Measurements from ENCODE around the gene KRTAP1-1.
"Not testable (repeated sequence)": the region's sequence is repeated elsewhere in the genome, so short reads cannot be mapped to it uniquely, and the experiment has no call there.

Gene KRTAP1-1

GRCh38 chr17:41040783-41041571 is at the start of gene KRTAP1-1:
Gene KRTAP1-1 (minus strand): TSS chr17:41041450. CDS start chr17:41041397, 53 bp downstream.
- not testable (repeated sequence) for DNase-seq (ENCODE audit: extremely low read depth in 1 of 2, low read depth in 1 of 2)

DNA sequence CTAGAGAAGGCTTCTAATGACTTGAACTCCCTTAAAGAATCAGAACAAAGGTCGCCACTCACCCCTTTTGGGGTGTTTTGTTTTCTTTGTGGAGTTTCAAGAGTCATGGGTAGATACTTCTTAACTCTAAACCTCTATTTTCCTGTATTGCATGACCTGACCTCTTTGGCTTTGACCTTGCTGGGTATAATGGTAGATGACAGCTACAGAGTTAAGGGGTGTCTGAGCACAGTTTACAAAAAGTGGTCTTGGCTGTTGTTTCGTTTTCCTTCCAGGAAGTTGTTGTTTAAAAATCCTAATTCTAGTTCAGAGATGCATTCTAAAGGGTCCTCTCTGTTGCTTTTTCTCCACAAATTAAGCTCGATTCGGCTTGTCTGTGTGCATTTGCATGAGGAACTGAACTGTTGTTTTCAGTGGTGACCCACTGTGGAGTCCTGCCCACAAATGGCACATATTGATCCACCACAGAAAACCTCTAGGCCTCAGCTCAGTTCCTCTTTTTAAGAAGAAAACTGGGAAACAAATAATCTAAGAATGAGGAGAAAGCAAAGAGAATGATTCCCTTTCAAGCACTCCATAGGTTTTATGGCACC is 47.6 kb upstream of the KRTAP1-1 start:
- not testable (repeated sequence) for DNase-seq (ENCODE audit: extremely low read depth in 1 of 2, low read depth in 1 of 2)

GRCh38 chr17:41084100-41084856 is 43.0 kb upstream of the KRTAP1-1 start, which contains the start of gene KRTAP4-7:
Gene KRTAP4-7 (plus strand): TSS chr17:41084150. CDS start chr17:41084207, 57 bp downstream.
- DNase-seq (ENCODE audit: extremely low read depth in 1 of 2, low read depth in 1 of 2), result not testable (repeated sequence)

DNA sequence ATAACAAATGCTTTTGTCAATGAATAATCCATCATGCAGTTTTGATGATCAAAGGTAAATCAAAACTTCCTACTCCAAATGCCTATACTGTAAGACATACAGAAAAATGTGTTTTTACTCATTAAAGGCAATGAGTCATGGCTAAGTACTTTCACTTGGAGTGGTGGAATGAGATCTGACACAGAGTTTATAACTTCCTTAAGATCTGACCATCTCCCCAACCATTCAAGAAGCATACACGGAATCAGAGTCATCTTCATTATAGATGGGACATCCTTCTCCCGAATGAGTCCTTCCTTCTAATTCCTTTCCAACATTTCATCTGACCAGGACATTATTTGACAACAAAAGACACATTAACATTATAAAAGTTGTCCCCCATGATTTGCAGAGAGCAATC is 42.2 kb upstream of the KRTAP1-1 start:
- not testable (repeated sequence) for DNase-seq (ENCODE audit: extremely low read depth in 1 of 2, low read depth in 1 of 2)

DNA sequence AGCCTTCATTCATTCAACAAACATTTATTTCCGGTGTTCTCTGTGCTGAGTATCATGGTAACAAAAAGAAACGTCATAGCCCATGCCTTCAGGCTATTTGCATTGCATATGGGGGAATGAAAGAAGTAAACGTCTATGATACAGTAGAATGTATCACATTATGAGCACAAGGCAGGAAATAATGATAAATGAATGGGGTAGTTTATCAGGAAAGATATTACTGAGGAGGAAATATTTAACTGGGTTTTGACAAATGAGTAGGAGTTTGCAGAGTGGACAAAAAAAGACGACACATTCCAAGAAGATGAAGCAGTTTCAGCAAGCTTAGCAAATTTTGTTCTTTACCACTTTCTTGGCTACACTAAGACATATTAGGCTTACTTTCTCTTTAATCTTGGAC is 41.4 kb upstream of the KRTAP1-1 start:
- DNase-seq (ENCODE audit: extremely low read depth in 1 of 2, low read depth in 1 of 2), result no peak

GRCh38 chr17:41076788-41077187 is 35.5 kb upstream of the KRTAP1-1 start:
- no peak for DNase-seq (ENCODE audit: extremely low read depth in 1 of 2, low read depth in 1 of 2)

- no peak for DNase-seq (ENCODE audit: extremely low read depth in 1 of 2, low read depth in 1 of 2)
These were observed 32.4 kb upstream of the KRTAP1-1 start for GRCh38 chr17:41073676-41074075.

- DNase-seq (ENCODE audit: extremely low read depth in 1 of 2, low read depth in 1 of 2), result no peak
These were observed 30.5 kb upstream of the KRTAP1-1 start for GRCh38 chr17:41071606-41072360.

- DNase-seq (ENCODE audit: extremely low read depth in 1 of 2, low read depth in 1 of 2), result no peak
These were observed 27.8 kb upstream of the KRTAP1-1 start for GRCh38 chr17:41069031-41069430.

DNA sequence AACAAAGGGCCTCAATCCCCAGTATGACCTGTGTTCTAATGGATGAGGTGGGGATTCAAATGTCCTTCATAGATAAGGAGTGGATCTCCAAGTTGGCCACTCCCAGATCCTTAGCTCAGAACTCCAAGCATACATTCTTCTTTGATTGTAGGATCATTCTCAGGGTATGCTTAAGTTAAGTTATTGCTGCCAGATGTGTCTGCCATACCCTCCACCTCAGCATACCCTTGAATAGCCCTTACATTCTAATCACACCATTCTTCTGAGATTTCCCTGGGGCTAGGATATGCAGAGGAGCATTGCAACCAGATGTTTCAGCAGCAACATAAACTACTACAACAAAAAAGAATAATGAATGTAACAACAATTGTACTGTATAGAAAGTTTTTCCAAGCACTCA is 26.0 kb upstream of the KRTAP1-1 start:
- no peak for DNase-seq (ENCODE audit: extremely low read depth in 1 of 2, low read depth in 1 of 2)

DNA sequence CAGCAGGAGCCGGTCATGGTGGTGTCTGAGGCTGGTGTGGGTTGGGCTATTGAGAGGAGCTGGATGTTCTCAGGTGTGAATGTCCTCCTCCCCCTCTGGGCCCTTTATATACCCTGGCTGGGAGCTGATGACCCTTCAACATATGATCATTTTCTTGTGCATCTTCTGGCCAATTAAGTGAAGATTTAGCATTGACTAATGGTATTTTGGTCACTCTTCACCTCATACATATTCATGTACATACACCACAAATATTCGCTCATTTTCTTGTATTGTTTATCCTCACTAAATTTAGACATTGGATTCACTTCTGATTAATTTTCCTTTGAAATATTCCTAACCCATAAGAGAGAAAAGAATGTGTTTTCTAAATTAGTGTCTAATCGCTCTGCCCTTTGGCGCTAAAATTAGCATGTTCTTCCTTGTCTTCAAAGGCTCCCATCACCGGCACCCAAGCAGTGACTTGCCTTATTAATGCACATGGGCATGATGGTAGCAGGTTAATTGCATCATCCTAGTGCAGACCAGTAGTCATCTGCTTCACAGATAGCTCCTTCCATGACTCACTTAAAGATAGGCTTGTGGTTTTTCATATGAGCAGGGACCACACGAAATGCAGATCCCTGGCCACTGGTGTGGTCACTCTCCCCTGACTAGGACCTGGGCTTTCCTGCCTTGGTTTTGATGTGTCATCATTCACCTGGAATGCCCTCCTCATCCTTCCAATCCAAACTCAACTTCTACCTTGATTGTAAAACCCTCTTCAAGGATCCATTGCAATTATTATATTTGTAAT is 24.8 kb upstream of the KRTAP1-1 start, which contains the start of gene KRTAP2-4:
Gene KRTAP2-4, minus strand, starts transcription at position 51 of the 796 bp plus-strand sequence. Its CDS starts 34 bp downstream, at position 17.
- no peak for DNase-seq (ENCODE audit: extremely low read depth in 1 of 2, low read depth in 1 of 2)

DNA sequence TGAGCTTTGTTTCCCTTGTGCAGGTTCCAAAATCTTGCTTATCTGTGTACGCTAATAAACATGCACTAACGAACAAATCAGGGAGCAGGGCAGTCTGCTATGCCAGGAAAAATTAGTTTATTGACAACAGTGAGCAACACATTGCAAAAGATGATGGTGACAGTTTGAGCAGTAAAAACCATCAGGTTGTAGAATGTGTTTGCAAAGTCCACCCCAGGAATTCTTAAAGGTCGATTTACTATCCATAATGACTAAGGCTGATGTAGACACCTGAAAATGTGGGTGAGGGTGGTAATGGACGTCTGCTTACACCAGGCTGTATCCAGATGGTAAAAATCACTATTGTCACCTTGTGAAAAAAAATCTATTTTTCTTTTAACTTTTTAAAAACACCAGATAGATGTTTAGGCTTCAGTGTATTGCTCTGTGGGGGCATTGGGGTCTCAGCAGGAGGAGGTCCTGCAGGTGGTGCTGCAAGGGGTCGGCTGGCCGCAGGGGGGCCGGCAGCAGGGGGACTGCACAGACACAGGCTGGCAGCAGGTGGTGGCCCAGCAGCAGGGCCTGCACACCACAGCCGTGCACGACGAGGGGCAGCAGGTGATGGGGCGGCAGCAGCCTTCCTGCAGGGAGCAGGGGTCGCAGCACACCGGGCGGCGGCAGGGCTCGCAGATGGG is 23.9 kb upstream of the KRTAP1-1 start:
- not testable (repeated sequence) for DNase-seq (ENCODE audit: extremely low read depth in 1 of 2, low read depth in 1 of 2)

GRCh38 chr17:41064301-41064700 is 23.1 kb upstream of the KRTAP1-1 start:
- DNase-seq (ENCODE audit: extremely low read depth in 1 of 2, low read depth in 1 of 2), result no peak

DNA sequence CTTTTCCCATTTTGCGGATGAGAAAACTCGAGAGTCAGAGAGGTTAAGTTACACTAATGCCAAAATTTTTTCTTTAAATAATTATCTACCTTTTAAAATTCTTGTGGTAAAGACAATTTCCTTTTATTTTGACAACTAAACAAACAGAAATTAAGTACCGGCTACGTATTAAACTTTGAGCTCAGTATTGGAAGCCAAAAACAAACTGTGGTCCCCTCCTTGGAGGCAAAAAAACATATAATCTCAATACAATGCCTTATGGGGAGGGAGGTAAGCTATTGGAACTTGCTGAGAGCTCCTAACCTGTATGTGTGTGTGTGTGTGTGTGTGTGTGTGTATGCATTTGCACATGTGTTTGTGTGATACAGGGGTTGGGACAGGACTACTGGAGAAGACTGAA is 22.2 kb upstream of the KRTAP1-1 start:
- DNase-seq (ENCODE audit: extremely low read depth in 1 of 2, low read depth in 1 of 2), result no peak

DNA sequence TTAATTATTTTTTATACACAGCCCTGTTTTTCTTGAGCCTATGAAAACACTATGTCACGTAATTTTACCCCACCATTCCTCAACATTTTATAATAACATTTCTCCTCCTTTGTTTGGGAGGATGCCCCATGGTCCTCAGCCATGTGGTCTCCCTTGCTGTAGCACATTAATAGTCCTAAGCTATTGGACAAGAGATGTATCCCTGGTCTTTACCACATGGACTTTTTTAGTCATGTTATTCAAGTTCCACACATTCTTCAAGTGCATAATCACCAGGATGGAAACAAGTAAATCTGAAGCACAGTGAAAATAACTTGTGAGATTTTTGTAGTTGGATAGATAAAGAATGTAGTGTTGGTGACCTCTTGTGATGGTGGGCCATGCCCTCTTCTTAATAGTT is 20.7 kb upstream of the KRTAP1-1 start:
- no peak for DNase-seq (ENCODE audit: extremely low read depth in 1 of 2, low read depth in 1 of 2)

GRCh38 chr17:41060052-41060604 is 18.9 kb upstream of the KRTAP1-1 start, which contains the start of gene KRTAP2-3:
Gene KRTAP2-3 (minus strand): TSS chr17:41060114. CDS start chr17:41060050, 64 bp downstream.
- no peak for DNase-seq (ENCODE audit: extremely low read depth in 1 of 2, low read depth in 1 of 2)

DNA sequence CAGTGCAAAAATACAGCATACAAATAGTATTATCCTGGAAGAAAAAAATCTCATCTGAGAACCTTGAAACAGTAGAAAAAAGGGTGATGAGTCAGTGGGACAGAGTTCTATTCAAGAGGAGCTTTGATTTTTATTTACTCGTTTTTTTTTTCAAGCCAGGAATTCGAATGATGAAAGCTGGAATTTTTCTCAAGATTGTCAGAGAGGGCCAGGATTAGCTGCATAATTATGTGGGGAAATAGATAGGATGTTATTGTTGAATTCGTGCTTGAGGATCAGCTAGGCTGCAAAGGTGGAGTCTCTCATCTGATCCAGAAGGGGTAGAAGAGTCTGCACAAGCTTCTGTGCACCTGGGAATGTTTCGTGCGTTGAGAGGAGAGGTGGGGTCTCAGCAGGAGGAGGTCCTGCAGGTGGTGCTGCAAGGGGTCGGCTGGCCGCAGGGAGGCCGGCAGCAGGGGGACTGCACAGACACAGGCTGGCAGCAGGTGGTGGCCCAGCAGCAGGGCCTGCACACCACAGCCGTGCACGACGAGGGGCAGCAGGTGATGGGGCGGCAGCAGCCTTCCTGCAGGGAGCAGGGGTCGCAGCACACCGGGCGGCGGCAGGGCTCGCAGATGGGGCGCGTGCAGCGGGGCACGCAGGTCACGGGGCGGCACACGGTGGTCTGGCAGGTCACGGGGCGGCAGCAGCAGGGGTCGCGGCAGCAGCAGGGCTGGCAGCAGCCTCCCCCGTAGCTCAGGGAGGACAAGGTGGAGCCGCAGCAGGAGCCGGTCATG is 18.2 kb upstream of the KRTAP1-1 start:
- not testable (repeated sequence) for DNase-seq (ENCODE audit: extremely low read depth in 1 of 2, low read depth in 1 of 2)

DNA sequence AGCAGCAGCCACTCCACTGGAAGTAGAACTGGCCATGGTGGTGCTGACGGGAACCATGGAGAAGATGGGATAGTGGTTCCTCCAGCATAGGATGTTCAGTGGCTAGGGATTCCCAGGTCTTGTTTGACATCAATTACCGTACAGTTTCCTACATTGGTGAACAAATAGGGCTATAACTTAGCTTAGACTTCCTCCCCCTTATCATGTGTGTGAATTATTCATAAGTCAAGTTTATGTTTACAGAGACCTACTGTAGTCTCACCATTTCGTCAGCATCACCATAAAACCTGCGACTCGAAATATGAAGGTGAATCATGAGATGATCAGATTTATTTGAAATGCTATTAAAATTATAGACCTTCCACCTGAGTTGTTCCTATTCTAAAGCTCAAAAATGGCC is 17.5 kb upstream of the KRTAP1-1 start:
- no peak for DNase-seq (ENCODE audit: extremely low read depth in 1 of 2, low read depth in 1 of 2)
